ENCODE data around the gene ZMYM4. TPM values are rescaled to one million over a fixed set of nuclear protein-coding genes. Genes with fewer than 3 reads are reported as not detected.

The ZMYM4 gene
- total RNA-seq, 1 experiment from 2014 or later = 66.0 TPM

GRCh38 chr1:35223084-35223630 is 45.4 kb upstream of the ZMYM4 start:
- no peaks in the 10 kb centered on the region for H3K9me3 ChIP-seq (ENCODE audit: control insufficient read depth, low read depth, low read length)
- H3K4me1 Mint-ChIP-seq = peaks cover 25% of the 10 kb centered on the region in 2 experiments
- no peak overlapping the region for H3K23ac ChIP-seq (ENCODE audit: insufficient read length, low read depth, low read length)
- peak overlapping the region in 1 of 3 experiments; percentile 80; a peak in 2 of 7 replicates for H3K27ac Mint-ChIP-seq
- H3K79me2 ChIP-seq (ENCODE audit: insufficient read depth, low read length) = no peaks in the 10 kb centered on the region
- no CpG with 5 or more reads among the region's 4 CpGs for WGBS (ENCODE audit: extremely low coverage, insufficient read length, low lambda C conversion rate)
- no peak for TF ChIP-seq CTCF (conservative IDR thresholded peaks at IDR 0.05)
- H3K56ac ChIP-seq (ENCODE audit: insufficient read length, low read depth, low read length) = no peak overlapping the region
- no peaks in the 10 kb centered on the region for H3K79me1 ChIP-seq (ENCODE audit: insufficient read depth, low read depth, low read length, poor library complexity, severe bottlenecking)
- no peak overlapping the region for H4K8ac ChIP-seq (replicated peaks; ENCODE audit: insufficient read length, low read depth, low read length)
- H4K5ac ChIP-seq (ENCODE audit: insufficient read length, low read depth, low read length) = no peak overlapping the region
- DNase-seq = no peak
- H3K36me3 Mint-ChIP-seq (ENCODE audit: insufficient read depth in 1 of 3, low read depth in 3 of 3) = no peaks in the 10 kb centered on the region
- H2BK20ac ChIP-seq (ENCODE audit: low read depth, low read length, poor library complexity, severe bottlenecking) = no peak overlapping the region
- H3T11ph ChIP-seq (ENCODE audit: low read length) = no peak overlapping the region
- H3K27me3 Mint-ChIP-seq (ENCODE audit: low read depth) = no peaks in the 10 kb centered on the region
- no peak overlapping the region for H3K18ac ChIP-seq (ENCODE audit: insufficient read length, low read depth, low read length)
- no peak overlapping the region for H3K27ac ChIP-seq (ENCODE audit: insufficient read length, low read depth, low read length)
- H2BK12ac ChIP-seq (ENCODE audit: insufficient read length, low read depth, low read length) = no peak overlapping the region
- H3K4me3 Mint-ChIP-seq = no peak overlapping the region
- H4K91ac ChIP-seq (ENCODE audit: insufficient read length, low read depth, low read length) = no peak overlapping the region
- no peaks in the 10 kb centered on the region for H3K27me3 ChIP-seq (ENCODE audit: insufficient read depth, low read length)
- no peak overlapping the region for H3K4me2 ChIP-seq (ENCODE audit: insufficient read depth, insufficient read length, low read length)
- no peak overlapping the region for H2BK15ac ChIP-seq (ENCODE audit: low read depth, low read length)
- no peaks in the 10 kb centered on the region for H4K20me1 ChIP-seq (ENCODE audit: control insufficient read depth, insufficient read depth, insufficient read length)
- no peak overlapping the region for H3K4ac ChIP-seq (ENCODE audit: low read depth, low read length)
- H3K4me1 ChIP-seq (ENCODE audit: insufficient read depth, low read length) = peaks cover 3% of the 10 kb centered on the region; the same call in 1 of the 2 replicates
- H2BK120ac ChIP-seq (ENCODE audit: low read depth, low read length, poor library complexity, severe bottlenecking) = no peak overlapping the region
- no peak overlapping the region for H3K9ac ChIP-seq (ENCODE audit: extremely low read depth, insufficient read length, low read length)
- H2AK5ac ChIP-seq (ENCODE audit: insufficient read length, low read length) = no peak overlapping the region
- no peaks in the 10 kb centered on the region for H3K23me2 ChIP-seq (ENCODE audit: insufficient read length, low read depth, low read length, poor library complexity, severe bottlenecking)
- H3K14ac ChIP-seq (ENCODE audit: insufficient read depth, low read length) = no peak overlapping the region
- no peak overlapping the region for H2AFZ ChIP-seq (ENCODE audit: low read length)
- H3K9me3 Mint-ChIP-seq = peaks cover 0 to 5% of the 10 kb centered on the region in 2 experiments; a peak in 2 of 5 replicates
- no peak overlapping the region for H2BK5ac ChIP-seq (ENCODE audit: insufficient read length, low read length)

All from H9 (cell line).